ENCODE measurements around the gene CD300LF. TPM values are rescaled to one million over a fixed set of nuclear protein-coding genes. Genes with fewer than 3 reads are reported as not detected.
A peak's percentile ranks its signal among the peaks of the same experiment; 100 is the strongest.

The CD300LF gene
- total RNA-seq, 2 donors from 2014 or later = 0.59 to 1.2 TPM

- peak; percentile 86 for DNase-seq (ENCODE audit: low spot score)
- Histone ChIP-seq H3K27ac (peak overlapping the region; percentile 82 to 84), H3K36me3 (no peaks in the 10 kb centered on the region), H3K4me3 (peak overlapping the region in 1 of 2 donors; percentile 19), H3K4me1 (replicated peaks) (no peaks in the 10 kb centered on the region), H3K9me3 (no peaks in the 10 kb centered on the region), H3K27me3 (replicated peaks; ENCODE audit: insufficient read depth) (no peaks in the 10 kb centered on the region)
- intact Hi-C loops (cut with DNase I) = loop anchor here (2.0 kb wide), 2 partner anchors 26 to 122 kb away; no protein-coding TSS in a partner anchor
- WGBS = 35% methylated on average over 24 of the region's 24 CpGs
- TF ChIP-seq, protein P1, sequence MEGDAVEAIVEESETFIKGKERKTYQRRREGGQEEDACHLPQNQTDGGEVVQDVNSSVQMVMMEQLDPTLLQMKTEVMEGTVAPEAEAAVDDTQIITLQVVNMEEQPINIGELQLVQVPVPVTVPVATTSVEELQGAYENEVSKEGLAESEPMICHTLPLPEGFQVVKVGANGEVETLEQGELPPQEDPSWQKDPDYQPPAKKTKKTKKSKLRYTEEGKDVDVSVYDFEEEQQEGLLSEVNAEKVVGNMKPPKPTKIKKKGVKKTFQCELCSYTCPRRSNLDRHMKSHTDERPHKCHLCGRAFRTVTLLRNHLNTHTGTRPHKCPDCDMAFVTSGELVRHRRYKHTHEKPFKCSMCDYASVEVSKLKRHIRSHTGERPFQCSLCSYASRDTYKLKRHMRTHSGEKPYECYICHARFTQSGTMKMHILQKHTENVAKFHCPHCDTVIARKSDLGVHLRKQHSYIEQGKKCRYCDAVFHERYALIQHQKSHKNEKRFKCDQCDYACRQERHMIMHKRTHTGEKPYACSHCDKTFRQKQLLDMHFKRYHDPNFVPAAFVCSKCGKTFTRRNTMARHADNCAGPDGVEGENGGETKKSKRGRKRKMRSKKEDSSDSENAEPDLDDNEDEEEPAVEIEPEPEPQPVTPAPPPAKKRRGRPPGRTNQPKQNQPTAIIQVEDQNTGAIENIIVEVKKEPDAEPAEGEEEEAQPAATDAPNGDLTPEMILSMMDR (IDR thresholded peaks at IDR 0.05) = peak; percentile 100
- peak; percentile 88 for TF ChIP-seq POLR2AphosphoS5 (IDR thresholded peaks at IDR 0.05)
- no peak for TF ChIP-seq POLR2A (IDR thresholded peaks at IDR 0.05)
Measured at GRCh38 chr17:74744714-74745547, 32.2 kb upstream of the CD300LF start.

GRCh38 chr17:74744349-74744713 is 31.6 kb upstream of the CD300LF start:
- TF ChIP-seq, protein P1 (IDR thresholded peaks at IDR 0.05) = no peak
- TF ChIP-seq POLR2A (IDR thresholded peaks at IDR 0.05) (no peak), POLR2AphosphoS5 (IDR thresholded peaks at IDR 0.05) (no peak)
- no peaks in the 10 kb centered on the region for H3K27me3 ChIP-seq (replicated peaks; ENCODE audit: insufficient read depth)
- H3K27ac ChIP-seq = peak overlapping the region in 1 of 2 donors; percentile 82
- DNase-seq (ENCODE audit: low spot score) = no peak
- WGBS = 68% methylated on average over 2 of the region's 2 CpGs
- no peaks in the 10 kb centered on the region for H3K36me3 ChIP-seq
- H3K4me1 ChIP-seq (replicated peaks) = no peaks in the 10 kb centered on the region
- intact Hi-C loops (cut with DNase I) = loop anchor here (2.0 kb wide), 2 partner anchors 26 to 122 kb away; no protein-coding TSS in a partner anchor
- peak overlapping the region in 1 of 2 donors; percentile 19 for H3K4me3 ChIP-seq
- no peaks in the 10 kb centered on the region for H3K9me3 ChIP-seq

GRCh38 chr17:74743755-74744154 is 31.0 kb upstream of the CD300LF start:
- peaks cover 5% of the 10 kb centered on the region for H3K27me3 ChIP-seq (replicated peaks; ENCODE audit: insufficient read depth)

DNA sequence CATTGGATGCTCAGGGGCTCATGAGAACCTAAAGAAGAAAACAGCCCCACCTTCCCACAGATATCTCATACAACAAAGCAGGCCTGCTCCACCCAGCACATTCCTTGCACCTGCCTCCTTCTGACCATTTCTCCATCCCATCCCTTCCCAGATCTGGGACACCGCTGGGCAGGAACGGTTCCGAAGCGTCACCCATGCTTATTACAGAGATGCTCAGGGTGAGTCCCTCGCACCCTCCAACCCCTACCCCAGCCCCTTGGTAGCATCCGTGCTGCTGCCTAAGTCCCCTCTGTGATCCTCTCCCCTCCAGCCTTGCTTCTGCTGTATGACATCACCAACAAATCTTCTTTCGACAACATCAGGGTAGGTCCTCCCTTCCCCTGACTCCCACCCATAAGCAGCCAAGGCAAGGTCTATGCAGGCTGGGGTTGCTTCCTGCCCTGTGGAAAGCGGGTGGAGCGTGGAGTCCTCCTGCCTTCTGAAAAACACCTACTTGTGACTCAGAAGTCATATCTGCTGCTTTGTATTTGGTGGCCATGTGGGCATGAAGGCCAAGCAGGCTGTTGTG is 30.3 kb upstream of the CD300LF start:
- H3K9me3 ChIP-seq = no peaks in the 10 kb centered on the region
- intact Hi-C loops (cut with DNase I) = no loop called here
- H3K4me3 ChIP-seq = no peak overlapping the region
- TF ChIP-seq POLR2AphosphoS5 (IDR thresholded peaks at IDR 0.05) = no peak
- TF ChIP-seq POLR2A (IDR thresholded peaks at IDR 0.05) = no peak
- TF ChIP-seq, protein P1 (IDR thresholded peaks at IDR 0.05) = no peak
- no peak overlapping the region for H3K27ac ChIP-seq
- H3K27me3 ChIP-seq (replicated peaks; ENCODE audit: insufficient read depth) = peaks cover 8% of the 10 kb centered on the region
- 92% methylated on average over 9 of the region's 9 CpGs for WGBS
- no peaks in the 10 kb centered on the region for H3K4me1 ChIP-seq (replicated peaks)
- DNase-seq (ENCODE audit: low spot score) = no peak
- H3K36me3 ChIP-seq = no peaks in the 10 kb centered on the region

More at GRCh38 chr17:74743755-74744154, 31.0 kb upstream of the CD300LF start:
- no peak overlapping the region for H3K27ac ChIP-seq
- intact Hi-C loops (cut with DNase I) = loop anchor here (2.0 kb wide), 2 partner anchors 27 to 123 kb away; no protein-coding TSS in a partner anchor
- no peaks in the 10 kb centered on the region for H3K36me3 ChIP-seq
- no peak overlapping the region for H3K4me3 ChIP-seq
- no peak for DNase-seq (ENCODE audit: low spot score)
- TF ChIP-seq POLR2AphosphoS5 (IDR thresholded peaks at IDR 0.05) = no peak
- TF ChIP-seq POLR2A (IDR thresholded peaks at IDR 0.05) = no peak
- TF ChIP-seq, protein P1 (IDR thresholded peaks at IDR 0.05) = no peak
- no peaks in the 10 kb centered on the region for H3K4me1 ChIP-seq (replicated peaks)
- H3K9me3 ChIP-seq = no peaks in the 10 kb centered on the region
- WGBS = 74% methylated on average over 2 of the region's 2 CpGs

Measured in prostate gland (tissue), 2 donors.